T-cell (primary cell): ENCODE measurements around the gene RAB6B. TPM values are rescaled to one million over a fixed set of nuclear protein-coding genes. Genes with fewer than 3 reads are reported as not detected.

Experiments used
- ATAC-seq, 4 experiments: fragments of 200-7000 bp in 3 of 4; fragments of 150-1000 bp in 1 of 4; cut with Tn5 transposase; replicated peaks in 1 of 4; 1 replicate in 3 of 4; 2 replicates in 1 of 4; pipeline ENCODE4 v1.10.0; 2021; ENCODE audit warnings: moderate library complexity in 3 of 4, mild to moderate bottlenecking in 2 of 4, moderate number of reproducible peaks in 1 of 4
- CTCF ChIA-PET, 2 donors: fragments of 300-600 bp; sonication (Branson Sonifier 250); formaldehyde crosslinking; loops; one replicate each; lab custom pipeline; 2022; ENCODE audit warnings: antibody characterized with exemption in 2 of 2; lab: Charles Lee
- POLR2A ChIA-PET, 2 donors: fragments of 300-600 bp; sonication (Branson Sonifier 250); formaldehyde crosslinking; loops; one replicate each; lab custom pipeline; 2022; ENCODE audit warnings: antibody characterized with exemption in 2 of 2; lab: Charles Lee
- DNase-seq, 35 experiments: peaks; one replicate each; pipeline versions ENCODE4 v3.0.0 to v3.0.0-alpha.2; 2013 to 2023
- H3K27ac ChIP-seq: one replicate; pipeline ENCODE4 v1.5.1; 2013; ENCODE audit warnings: low read length
- H3K27me3 ChIP-seq, 2 experiments: replicated peaks in 1 of 2; 1 replicate in 1 of 2; 2 replicates in 1 of 2; pipeline versions ENCODE4 v1.6.1 to v1.7.0; 2013; ENCODE audit warnings: low read length in 1 of 2, mixed read lengths in 1 of 2; ENCODE audit not compliant: control insufficient read depth in 2 of 2, insufficient read depth in 2 of 2; ENCODE audit errors: extremely low read depth in 1 of 2
- H3K36me3 ChIP-seq, 2 donors: 1 replicate in 1 of 2; 2 replicates in 1 of 2; pipeline versions ENCODE4 v1.6.1 to v1.7.0; 2013; ENCODE audit warnings: low read length in 1 of 2; ENCODE audit not compliant: control insufficient read depth in 2 of 2, insufficient read depth in 1 of 2; ENCODE audit errors: extremely low read depth in 1 of 2
- H3K4me1 ChIP-seq, 2 experiments: 1 replicate in 1 of 2; 2 replicates in 1 of 2; pipeline versions ENCODE4 v1.6.1 to v1.7.0; 2013; ENCODE audit warnings: low read length in 2 of 2, mixed read lengths in 1 of 2; ENCODE audit not compliant: insufficient read depth in 2 of 2, control insufficient read depth in 1 of 2; ENCODE audit errors: extremely low read depth in 1 of 2
- H3K4me3 ChIP-seq, 2 donors: 1 replicate in 1 of 2; 2 replicates in 1 of 2; pipeline versions ENCODE4 v1.5.1 to v1.7.0; 2013; ENCODE audit warnings: mild to moderate bottlenecking in 2 of 2, low read length in 1 of 2, moderate library complexity in 1 of 2; ENCODE audit not compliant: control insufficient read depth in 1 of 2; ENCODE audit errors: extremely low read depth in 1 of 2
- H3K9me3 ChIP-seq: 2 replicates; pipeline ENCODE4 v1.7.0; 2013
- H3K27ac Mint-ChIP-seq, 2 donors: one replicate each; pipeline ENCODE4 v1.8.0; 2020 to 2021; ENCODE audit warnings: mild to moderate bottlenecking in 2 of 2, mixed read lengths in 2 of 2
- H3K27me3 Mint-ChIP-seq, 2 donors: one replicate each; pipeline ENCODE4 v1.8.0; 2021 to 2022; ENCODE audit warnings: mixed read lengths in 2 of 2
- H3K36me3 Mint-ChIP-seq: one replicate; pipeline ENCODE4 v1.8.0; 2021; ENCODE audit warnings: mixed read lengths
- H3K4me1 Mint-ChIP-seq, 3 donors: one replicate each; pipeline ENCODE4 v1.8.0; 2020 to 2022; ENCODE audit warnings: mixed read lengths in 3 of 3, mild to moderate bottlenecking in 1 of 3
- H3K4me3 Mint-ChIP-seq, 3 donors: one replicate each; pipeline ENCODE4 v1.8.0; 2020 to 2022; ENCODE audit warnings: mild to moderate bottlenecking in 3 of 3, mixed read lengths in 3 of 3, moderate library complexity in 3 of 3
- H3K9me3 Mint-ChIP-seq, 3 donors: one replicate each; pipeline ENCODE4 v1.8.0; 2020 to 2022; ENCODE audit warnings: mixed read lengths in 3 of 3
- WGBS: methylation state at CpG from one replicate; pipeline ENCODE4 v1.1.5; 2013; ENCODE audit warnings: missing lambda C conversion rate; ENCODE audit not compliant: insufficient coverage; 5-methylcytosine and 5-hydroxymethylcytosine counted together
- total RNA-seq, 35 experiments: library from RNA in 6 of 35; stranded (reverse) in 6 of 35; fragments of 120-200 nt in 1 of 35; gene quantifications; one replicate each; pipeline versions ENCODE4 v1.2.1 to v1.2.4 and lab custom pipeline; 2013 to 2026

RAB6B gene
- 1 to 10 TPM in 2 of 5 donors, under 1 TPM in 3; 0.23 to 2.4 (median 0.76) TPM for total RNA-seq
- 1.4 TPM for total RNA-seq (2013)
- total RNA-seq (lab: John Stamatoyannopoulos, UW): 0.06 to 0.85 (median 0.55) reads per million in 29 experiments

- ATAC-seq (peak in 2 of 4 experiments; percentile 46 to 61), DNase-seq (peak in 1 of 35 experiments; percentile 10)
- peak within 1 kb of the TSS; percentile 36 to 62 (median 53) for H3K4me3 Mint-ChIP-seq
- Histone ChIP-seq H3K9me3 (no peaks in the 10 kb centered on the region), H3K27me3 (peaks cover 8 to 46% of the 10 kb centered on the region in 2 experiments), H3K4me3 (peak within 1 kb of the TSS; percentile 23 to 38), H3K4me1 (no peaks in the 10 kb centered on the region), H3K27ac (no peak within 1 kb of the TSS), H3K36me3 (no peaks in the 10 kb centered on the region)
- CTCF ChIA-PET: no interaction called here
- no peaks in the 10 kb centered on the region for H3K9me3 Mint-ChIP-seq
- H3K27ac Mint-ChIP-seq: no peak within 1 kb of the TSS
- POLR2A ChIA-PET: no interaction called here
- peaks cover 36 to 58% of the 10 kb centered on the region in 2 donors for H3K27me3 Mint-ChIP-seq
- under 1% methylated on average over 57 of the region's 80 CpGs for WGBS
- H3K4me1 Mint-ChIP-seq: peaks cover 0 to 16% (median 4%) of the 10 kb centered on the region in 3 donors
- no peaks in the 10 kb centered on the region for H3K36me3 Mint-ChIP-seq
Measured at GRCh38 chr3:133895208-133896001, at the start of gene RAB6B. Gene RAB6B, minus strand, starts transcription at chr3:133895882. Its CDS starts 416 bp downstream, at chr3:133895466.

- Histone ChIP-seq H3K36me3 (no peaks in the 10 kb centered on the region), H3K4me3 (no peak overlapping the region), H3K27ac (no peak overlapping the region), H3K27me3 (peaks cover 0 to 7% of the 10 kb centered on the region in 2 experiments), H3K9me3 (no peaks in the 10 kb centered on the region), H3K4me1 (peaks cover 0 to 6% of the 10 kb centered on the region in 2 experiments)
- no peak overlapping the region for H3K4me3 Mint-ChIP-seq
- no peaks in the 10 kb centered on the region for H3K36me3 Mint-ChIP-seq
- H3K27me3 Mint-ChIP-seq: peaks cover 0 to 8% of the 10 kb centered on the region in 2 donors
- ATAC-seq: no peak
- H3K9me3 Mint-ChIP-seq: no peaks in the 10 kb centered on the region
- no peak overlapping the region for H3K27ac Mint-ChIP-seq
- H3K4me1 Mint-ChIP-seq: peaks cover 9 to 17% (median 11%) of the 10 kb centered on the region in 3 donors
- CTCF ChIA-PET: no interaction called here
- POLR2A ChIA-PET: no interaction called here
- WGBS: 74% methylated on average over 9 of the region's 13 CpGs
- DNase-seq: no peak
Measured at GRCh38 chr3:133944641-133945380, 49.1 kb upstream of the RAB6B start.

GRCh38 chr3:133944181-133944580 is 48.5 kb upstream of the RAB6B start:
- CTCF ChIA-PET: no interaction called here

GRCh38 chr3:133943639-133944141 is 48.0 kb upstream of the RAB6B start:
- Histone ChIP-seq H3K27ac (no peak overlapping the region), H3K4me3 (no peak overlapping the region), H3K4me1 (peaks cover 0 to 6% of the 10 kb centered on the region in 2 experiments), H3K9me3 (no peaks in the 10 kb centered on the region), H3K27me3 (peaks cover 0 to 7% of the 10 kb centered on the region in 2 experiments), H3K36me3 (no peaks in the 10 kb centered on the region)
- H3K36me3 Mint-ChIP-seq: no peaks in the 10 kb centered on the region
- peaks cover 9 to 17% (median 11%) of the 10 kb centered on the region in 3 donors for H3K4me1 Mint-ChIP-seq
- WGBS: 71% methylated on average over 1 of the region's 5 CpGs
- ATAC-seq (no peak), DNase-seq (no peak)
- no peak overlapping the region for H3K27ac Mint-ChIP-seq
- ChIA-PET POLR2A (no interaction called here), CTCF (no interaction called here)
- H3K27me3 Mint-ChIP-seq: peaks cover 0 to 8% of the 10 kb centered on the region in 2 donors
- H3K4me3 Mint-ChIP-seq: no peak overlapping the region
- no peaks in the 10 kb centered on the region for H3K9me3 Mint-ChIP-seq

More at GRCh38 chr3:133944181-133944580, 48.5 kb upstream of the RAB6B start:
- Mint-ChIP-seq H3K27me3 (peaks cover 0 to 8% of the 10 kb centered on the region in 2 donors), H3K4me3 (no peak overlapping the region), H3K4me1 (peaks cover 9 to 17% (median 11%) of the 10 kb centered on the region in 3 donors), H3K27ac (no peak overlapping the region), H3K9me3 (no peaks in the 10 kb centered on the region), H3K36me3 (no peaks in the 10 kb centered on the region)
- no CpG with 5 or more reads among the region's 2 CpGs for WGBS
- Histone ChIP-seq H3K27ac (no peak overlapping the region), H3K27me3 (peaks cover 0 to 7% of the 10 kb centered on the region in 2 experiments), H3K4me1 (peaks cover 0 to 6% of the 10 kb centered on the region in 2 experiments), H3K4me3 (no peak overlapping the region), H3K36me3 (no peaks in the 10 kb centered on the region), H3K9me3 (no peaks in the 10 kb centered on the region)
- ATAC-seq (no peak), DNase-seq (no peak)
- POLR2A ChIA-PET: no interaction called here

GRCh38 chr3:133943031-133943535 is 47.4 kb upstream of the RAB6B start:
- H3K9me3 Mint-ChIP-seq: no peaks in the 10 kb centered on the region
- POLR2A ChIA-PET: no interaction called here
- H3K27ac Mint-ChIP-seq: no peak overlapping the region
- peaks cover 0 to 8% of the 10 kb centered on the region in 2 donors for H3K27me3 Mint-ChIP-seq
- Histone ChIP-seq H3K36me3 (no peaks in the 10 kb centered on the region), H3K27me3 (peaks cover 0 to 8% of the 10 kb centered on the region in 2 experiments), H3K4me3 (no peak overlapping the region), H3K9me3 (no peaks in the 10 kb centered on the region), H3K4me1 (peaks cover 0 to 6% of the 10 kb centered on the region in 2 experiments), H3K27ac (no peak overlapping the region)
- no peak overlapping the region for H3K4me3 Mint-ChIP-seq
- H3K36me3 Mint-ChIP-seq: no peaks in the 10 kb centered on the region
- 83% methylated on average over 1 of the region's 2 CpGs for WGBS
- CTCF ChIA-PET: no interaction called here
- peaks cover 9 to 17% (median 11%) of the 10 kb centered on the region in 3 donors for H3K4me1 Mint-ChIP-seq
- ATAC-seq (no peak), DNase-seq (no peak)

- DNase-seq: no peak
- H3K27me3 ChIP-seq: peaks cover 0 to 11% of the 10 kb centered on the region in 2 experiments
- no peaks in the 10 kb centered on the region for H3K36me3 ChIP-seq
- Mint-ChIP-seq H3K9me3 (no peaks in the 10 kb centered on the region), H3K4me3 (no peak overlapping the region), H3K4me1 (peaks cover 7 to 17% (median 11%) of the 10 kb centered on the region in 3 donors), H3K27me3 (peaks cover 0 to 8% of the 10 kb centered on the region in 2 donors), H3K27ac (no peak overlapping the region), H3K36me3 (no peaks in the 10 kb centered on the region)
- 86% methylated on average over 6 of the region's 7 CpGs for WGBS
- peaks cover 0 to 6% of the 10 kb centered on the region in 2 experiments for H3K4me1 ChIP-seq
- no peak for ATAC-seq
- POLR2A ChIA-PET: no interaction called here
- no peak overlapping the region for H3K4me3 ChIP-seq
- H3K9me3 ChIP-seq: no peaks in the 10 kb centered on the region
- CTCF ChIA-PET: interaction anchor here in 1 of 2 donors (0.5 kb wide), 1 partner anchor 422 kb away, joined by 3 read pairs; no protein-coding TSS in a partner anchor
- no peak overlapping the region for H3K27ac ChIP-seq
Measured at GRCh38 chr3:133941415-133941821, 45.7 kb upstream of the RAB6B start.
